SJSA1 (cell line): ENCODE results near the gene KLHL15. TPM values are rescaled to one million over a fixed set of nuclear protein-coding genes. Genes with fewer than 3 reads are reported as not detected.
"Not testable (repeated sequence)": the region's sequence is repeated elsewhere in the genome, so short reads cannot be mapped to it uniquely, and the experiment has no call there.

Source experiments
- DNase-seq, 2 experiments: peaks; one replicate each; pipeline ENCODE4 v3.0.0-alpha.2; 2015 to 2020; ENCODE audit warnings: low spot score in 2 of 2, low read depth in 1 of 2
- H3K27ac ChIP-seq: fragments of 250-450 bp; sonication (Bioruptor Pico); 2 replicates; pipeline ENCODE4 v1.5.1; 2020; ENCODE audit warnings: mild to moderate bottlenecking, moderate library complexity
- H3K27me3 ChIP-seq: fragments of 250-450 bp; sonication (Bioruptor Pico); replicated peaks from 2 replicates; pipeline ENCODE4 v1.5.1; 2020; ENCODE audit warnings: mild to moderate bottlenecking, moderate library complexity
- H3K36me3 ChIP-seq: fragments of 250-450 bp; sonication (Bioruptor Pico); 2 replicates; pipeline ENCODE4 v1.5.1; 2020; ENCODE audit warnings: mild to moderate bottlenecking
- H3K4me1 ChIP-seq: fragments of 250-450 bp; sonication (Bioruptor Pico); replicated peaks from 2 replicates; pipeline ENCODE4 v1.6.1; 2021; ENCODE audit warnings: mild to moderate bottlenecking
- H3K4me3 ChIP-seq: fragments of 250-450 bp; sonication (Bioruptor Pico); 2 replicates; pipeline ENCODE4 v1.5.1; 2020; ENCODE audit warnings: mild to moderate bottlenecking
- H3K9me3 ChIP-seq: fragments of 250-450 bp; sonication (Bioruptor Pico); replicated peaks from 2 replicates; pipeline ENCODE4 v1.5.1; 2020; ENCODE audit warnings: mild to moderate bottlenecking
- total RNA-seq: library from RNA; depleted of rRNA; stranded (reverse); fragments of >200 nt; shearing (Covaris generic); gene quantifications from 2 replicates; pipeline ENCODE4 v1.2.3, GENCODE V29; 2014

The KLHL15 gene
- total RNA-seq, 1 experiment from 2014 or later: 12.8 TPM

GRCh38 chrX:24002167-24002566 lies 24.8 kb downstream of the KLHL15 start:
- H3K27ac ChIP-seq: no peak overlapping the region
- DNase-seq: no peak
- no peaks in the 10 kb centered on the region for H3K9me3 ChIP-seq
- no peaks in the 10 kb centered on the region for H3K4me1 ChIP-seq
- H3K27me3 ChIP-seq: no peaks in the 10 kb centered on the region
- H3K4me3 ChIP-seq: no peak overlapping the region
- H3K36me3 ChIP-seq: no peaks in the 10 kb centered on the region; the same call in 1 of the 2 replicates

GRCh38 chrX:23999671-24000070 lies 27.3 kb downstream of the KLHL15 start:
- Histone ChIP-seq H3K9me3 (no peaks in the 10 kb centered on the region), H3K27me3 (no peaks in the 10 kb centered on the region), H3K4me3 (no peak overlapping the region), H3K4me1 (no peaks in the 10 kb centered on the region), H3K27ac (no peak overlapping the region), H3K36me3 (no peaks in the 10 kb centered on the region)
- DNase-seq: no peak

GRCh38 chrX:23993012-23993633 lies 33.9 kb downstream of the KLHL15 start:
- no peak overlapping the region for H3K4me3 ChIP-seq
- DNase-seq: no peak
- H3K9me3 ChIP-seq: no peaks in the 10 kb centered on the region
- H3K36me3 ChIP-seq: peaks cover 4% of the 10 kb centered on the region; the same call in 1 of the 2 replicates
- H3K27ac ChIP-seq: no peak overlapping the region
- no peaks in the 10 kb centered on the region for H3K27me3 ChIP-seq
- no peaks in the 10 kb centered on the region for H3K4me1 ChIP-seq

DNA sequence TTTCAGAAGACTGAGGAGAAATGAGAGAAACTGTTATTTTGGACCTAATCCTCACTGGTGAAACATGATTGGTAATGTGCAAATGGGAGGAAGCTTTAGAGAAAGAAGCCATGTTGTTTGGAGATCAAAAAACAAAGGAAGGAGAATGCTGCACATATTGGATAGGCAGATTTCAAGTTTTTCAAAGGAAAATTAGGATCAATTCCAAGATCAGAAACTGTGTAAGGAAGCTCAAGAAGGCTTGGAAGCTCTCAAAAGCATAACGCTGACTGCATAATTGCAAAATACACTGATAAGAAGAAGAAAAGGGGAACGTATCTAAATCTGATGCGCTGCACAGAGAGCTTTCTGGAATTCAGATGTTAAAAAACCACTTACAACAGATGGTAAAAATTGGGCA lies 34.6 kb downstream of the KLHL15 start:
- no peaks in the 10 kb centered on the region for H3K9me3 ChIP-seq
- H3K27me3 ChIP-seq: no peaks in the 10 kb centered on the region
- no peak for DNase-seq
- no peak overlapping the region for H3K27ac ChIP-seq
- H3K4me3 ChIP-seq: no peak overlapping the region
- no peaks in the 10 kb centered on the region for H3K4me1 ChIP-seq
- peaks cover 4% of the 10 kb centered on the region; the same call in 1 of the 2 replicates for H3K36me3 ChIP-seq

DNA sequence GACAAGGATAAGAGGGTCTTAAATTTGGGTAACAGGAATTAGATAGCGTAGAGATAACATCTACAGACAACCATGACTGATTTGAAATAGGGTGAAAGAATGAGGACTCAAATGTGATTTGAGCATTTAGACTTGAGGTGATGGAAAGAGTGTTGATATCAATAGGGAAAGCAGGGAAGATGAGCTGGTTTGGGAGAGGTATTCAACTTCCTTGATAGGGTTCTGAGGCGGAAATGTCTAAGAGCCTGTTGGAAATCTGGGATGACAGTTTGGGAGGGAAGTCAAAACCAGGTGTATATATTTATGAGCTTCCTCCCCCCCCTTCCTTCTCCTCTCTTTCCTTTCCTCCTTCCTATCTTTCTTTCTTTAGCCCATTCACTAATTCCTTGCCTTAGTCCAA lies 36.5 kb downstream of the KLHL15 start:
- H3K4me3 ChIP-seq: no peak overlapping the region
- H3K27ac ChIP-seq: no peak overlapping the region
- H3K9me3 ChIP-seq: no peaks in the 10 kb centered on the region
- H3K4me1 ChIP-seq: no peaks in the 10 kb centered on the region
- H3K27me3 ChIP-seq: no peaks in the 10 kb centered on the region
- peaks cover 13% of the 10 kb centered on the region; the same call in 1 of the 2 replicates for H3K36me3 ChIP-seq
- DNase-seq: no peak

DNA sequence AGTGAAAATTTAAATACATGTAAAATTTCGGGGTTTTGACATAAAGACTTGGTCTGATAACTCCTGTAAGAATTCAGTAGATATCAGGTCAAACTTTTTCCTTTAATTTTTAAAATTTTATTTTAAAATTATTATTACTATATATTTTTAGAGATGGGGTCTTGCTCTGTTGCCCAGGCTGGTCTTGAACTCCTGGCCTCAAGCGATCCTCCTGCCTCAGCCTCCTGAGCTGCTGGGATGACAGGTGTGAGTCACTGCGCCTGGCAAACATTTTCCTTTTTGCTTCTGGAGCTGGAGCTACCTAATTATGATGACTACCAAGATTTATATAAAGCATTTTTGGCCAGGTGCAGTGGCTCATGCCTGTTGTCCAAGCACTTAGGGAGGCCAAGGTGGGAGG lies 37.3 kb downstream of the KLHL15 start:
- H3K4me3 ChIP-seq: no peak overlapping the region
- H3K27ac ChIP-seq: no peak overlapping the region
- no peak for DNase-seq
- H3K9me3 ChIP-seq: no peaks in the 10 kb centered on the region
- H3K27me3 ChIP-seq: no peaks in the 10 kb centered on the region
- peaks cover 13% of the 10 kb centered on the region; the same call in 1 of the 2 replicates for H3K36me3 ChIP-seq
- H3K4me1 ChIP-seq: no peaks in the 10 kb centered on the region

DNA sequence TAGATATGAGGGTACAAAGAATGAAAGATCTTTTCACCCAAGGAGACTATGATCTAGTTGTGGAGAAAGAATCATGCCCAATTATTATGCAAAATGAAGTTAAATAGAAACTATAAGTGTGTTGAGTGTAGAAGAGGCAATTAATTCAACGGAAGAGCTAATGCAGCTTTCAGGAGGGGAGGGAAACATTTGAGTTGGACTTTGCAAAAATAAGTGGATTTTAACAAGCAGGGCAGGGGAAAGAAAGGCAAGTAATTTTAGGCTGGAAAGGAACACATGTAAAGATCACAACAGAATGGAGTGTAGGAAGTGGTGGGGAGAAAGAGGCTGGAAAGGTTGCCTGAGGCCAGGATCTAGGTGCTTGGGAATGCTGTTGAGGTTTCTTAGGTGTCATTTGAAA lies 44.1 kb downstream of the KLHL15 start:
- no peak overlapping the region for H3K4me3 ChIP-seq
- no peak for DNase-seq
- H3K36me3 ChIP-seq: peaks cover 9% of the 10 kb centered on the region; the same call in 1 of the 2 replicates
- no peaks in the 10 kb centered on the region for H3K9me3 ChIP-seq
- H3K27me3 ChIP-seq: no peaks in the 10 kb centered on the region
- H3K4me1 ChIP-seq: 0 out of 2 replicates have a peak, but pooled peaks cover 4% of the 10 kb centered on the region
- no peak overlapping the region for H3K27ac ChIP-seq

- no peak overlapping the region for H3K4me3 ChIP-seq
- no peaks in the 10 kb centered on the region for H3K27me3 ChIP-seq
- peaks cover 5% of the 10 kb centered on the region; the same call in 1 of the 2 replicates for H3K36me3 ChIP-seq
- H3K27ac ChIP-seq: no peak overlapping the region
- no peak for DNase-seq
- H3K4me1 ChIP-seq: 0 out of 2 replicates have a peak, but pooled peaks cover 4% of the 10 kb centered on the region
- no peaks in the 10 kb centered on the region for H3K9me3 ChIP-seq
Measured at GRCh38 chrX:23981711-23982110, 45.3 kb downstream of the KLHL15 start.

GRCh38 chrX:23981222-23981621 lies 45.8 kb downstream of the KLHL15 start:
- Histone ChIP-seq H3K4me3 (no peak overlapping the region), H3K36me3 (0 out of 2 replicates have a peak, but pooled peaks cover 1% of the 10 kb centered on the region), H3K4me1 (0 out of 2 replicates have a peak, but pooled peaks cover 4% of the 10 kb centered on the region), H3K9me3 (no peaks in the 10 kb centered on the region), H3K27ac (no peak overlapping the region), H3K27me3 (no peaks in the 10 kb centered on the region)
- DNase-seq: no peak

DNA sequence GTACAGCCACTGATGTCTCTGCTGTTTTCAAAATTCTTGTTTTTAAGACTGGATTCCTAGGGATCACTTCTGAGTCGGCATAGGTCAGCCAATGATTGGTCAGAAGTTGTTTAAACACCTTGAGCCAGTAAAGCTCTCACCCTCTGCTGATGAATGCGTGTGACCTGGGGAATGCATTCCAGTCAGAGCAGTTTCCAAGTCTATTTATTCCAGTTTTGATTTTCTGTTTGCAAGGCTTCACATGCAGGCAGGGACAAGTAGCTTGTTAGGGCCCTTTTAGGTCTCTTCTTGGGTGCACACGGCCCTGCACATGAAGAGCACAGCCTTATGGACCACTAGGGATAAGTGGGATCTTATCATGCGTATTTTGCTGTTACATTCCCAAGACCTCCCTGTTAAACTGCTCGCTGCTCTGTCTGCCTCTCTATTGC lies 47.0 kb downstream of the KLHL15 start:
- H3K27ac ChIP-seq: no peak overlapping the region
- no peaks in the 10 kb centered on the region for H3K9me3 ChIP-seq
- no peaks in the 10 kb centered on the region for H3K36me3 ChIP-seq
- H3K27me3 ChIP-seq: no peaks in the 10 kb centered on the region
- DNase-seq: no peak
- H3K4me1 ChIP-seq: 0 out of 2 replicates have a peak, but pooled peaks cover 4% of the 10 kb centered on the region
- no peak overlapping the region for H3K4me3 ChIP-seq

DNA sequence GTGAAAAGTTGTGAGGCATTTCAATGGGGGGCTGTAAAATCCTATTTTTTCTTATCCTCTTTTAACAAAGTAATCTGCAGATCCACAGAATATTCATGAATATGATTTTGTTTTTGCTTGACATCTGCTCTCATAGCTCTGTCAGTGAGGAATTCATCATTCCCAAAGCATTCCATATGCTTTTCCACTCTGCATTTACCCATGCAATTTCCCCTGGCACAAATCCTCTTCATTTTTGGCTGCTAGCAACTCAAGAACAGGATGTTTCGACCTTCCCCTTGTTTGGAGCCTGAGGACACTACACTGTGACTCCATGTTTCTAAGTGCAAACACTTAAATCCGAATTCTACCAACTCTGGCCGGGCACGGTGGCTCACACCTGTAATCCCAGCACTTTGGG lies 48.5 kb downstream of the KLHL15 start:
- Histone ChIP-seq H3K9me3 (no peaks in the 10 kb centered on the region), H3K27me3 (no peaks in the 10 kb centered on the region), H3K36me3 (no peaks in the 10 kb centered on the region), H3K4me1 (0 out of 2 replicates have a peak, but pooled peaks cover 4% of the 10 kb centered on the region), H3K27ac (no peak overlapping the region), H3K4me3 (no peak overlapping the region)
- DNase-seq: no peak

DNA sequence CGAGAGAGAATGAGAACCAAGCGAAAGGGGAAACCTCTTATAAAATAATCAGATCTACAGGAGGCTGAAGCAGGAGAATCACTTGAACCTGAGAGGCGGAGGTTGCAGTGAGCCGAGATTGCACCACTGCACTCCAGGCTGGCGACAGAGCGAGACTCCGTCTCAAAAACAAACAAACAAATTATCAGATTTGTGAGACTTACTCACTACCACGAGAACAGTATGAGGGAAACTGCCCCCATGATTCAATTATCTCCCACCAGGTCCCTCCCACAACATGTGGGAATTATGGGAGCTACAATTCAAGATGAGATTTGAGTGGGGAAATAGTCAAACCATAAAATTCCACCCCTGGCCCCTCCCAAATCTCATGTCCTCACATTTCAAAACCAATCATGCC lies 61.4 kb downstream of the KLHL15 start:
- H3K27me3 ChIP-seq, H3K9me3 ChIP-seq, H3K36me3 ChIP-seq, H3K27ac ChIP-seq, H3K4me1 ChIP-seq, H3K4me3 ChIP-seq, DNase-seq: not testable (repeated sequence)

GRCh38 chrX:23964191-23964590 lies 62.8 kb downstream of the KLHL15 start:
- Histone ChIP-seq H3K4me3 (no peak overlapping the region), H3K9me3 (no peaks in the 10 kb centered on the region), H3K36me3 (no peaks in the 10 kb centered on the region), H3K4me1 (no peaks in the 10 kb centered on the region), H3K27me3 (no peaks in the 10 kb centered on the region), H3K27ac (no peak overlapping the region)
- DNase-seq: no peak

GRCh38 chrX:23959781-23960180 lies 67.2 kb downstream of the KLHL15 start:
- no peak for DNase-seq
- Histone ChIP-seq H3K4me3 (no peak overlapping the region), H3K36me3 (no peaks in the 10 kb centered on the region), H3K27me3 (no peaks in the 10 kb centered on the region), H3K27ac (no peak overlapping the region), H3K4me1 (no peaks in the 10 kb centered on the region), H3K9me3 (no peaks in the 10 kb centered on the region)

DNA sequence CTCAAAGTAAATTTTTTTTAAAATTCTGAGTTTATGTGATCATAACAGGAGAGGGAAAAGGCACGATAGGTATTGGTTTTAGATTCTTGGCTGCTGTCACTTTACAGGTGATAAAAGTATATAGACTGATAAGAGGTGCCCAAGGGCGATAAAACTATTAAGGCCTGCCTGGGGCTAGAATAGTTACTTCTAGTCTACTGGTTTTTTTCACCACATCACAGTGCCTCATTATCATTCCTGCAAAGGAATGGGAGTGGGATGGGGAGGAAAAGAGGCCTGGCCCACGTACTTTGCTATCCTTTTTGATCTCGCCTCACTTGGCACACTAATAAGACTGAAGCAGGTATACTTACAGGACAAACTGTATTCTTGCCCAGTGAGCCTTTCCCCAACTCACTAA lies 72.6 kb downstream of the KLHL15 start:
- Histone ChIP-seq H3K9me3 (no peaks in the 10 kb centered on the region), H3K27ac (no peak overlapping the region), H3K4me3 (no peak overlapping the region), H3K36me3 (no peaks in the 10 kb centered on the region), H3K4me1 (no peaks in the 10 kb centered on the region), H3K27me3 (no peaks in the 10 kb centered on the region)
- DNase-seq: no peak
